ENCODE measurements around the gene CDC42SE2.
"Not testable (repeated sequence)": the region's sequence is repeated elsewhere in the genome, so short reads cannot be mapped to it uniquely, and the experiment has no call there.

The CDC42SE2 gene

GRCh38 chr5:131324303-131324702, 60.5 kb downstream of the CDC42SE2 start:
- peak; percentile 47 for DNase-seq

GRCh38 chr5:131328536-131329285, 64.9 kb downstream of the CDC42SE2 start:
- DNase-seq: no peak

- no peak for DNase-seq
Measured at GRCh38 chr5:131329286-131329560, 65.4 kb downstream of the CDC42SE2 start.

GRCh38 chr5:131330031-131330430, 66.2 kb downstream of the CDC42SE2 start:
- DNase-seq: no peak

- DNase-seq: not testable (repeated sequence)
Measured at GRCh38 chr5:131335756-131336155, 71.9 kb downstream of the CDC42SE2 start.

GRCh38 chr5:131336801-131337200, 72.9 kb downstream of the CDC42SE2 start:
- DNase-seq: not testable (repeated sequence)

- not testable (repeated sequence) for DNase-seq
Measured at GRCh38 chr5:131337240-131338050, 73.6 kb downstream of the CDC42SE2 start.

- no peak for DNase-seq
Measured at GRCh38 chr5:131338051-131338453, 74.2 kb downstream of the CDC42SE2 start.

GRCh38 chr5:131344288-131344687, 80.4 kb downstream of the CDC42SE2 start:
- DNase-seq: not testable (repeated sequence)

- DNase-seq: not testable (repeated sequence)
Measured at GRCh38 chr5:131346204-131346603, 82.4 kb downstream of the CDC42SE2 start.

- no peak for DNase-seq
Measured at GRCh38 chr5:131353991-131354390, 90.1 kb downstream of the CDC42SE2 start.

- DNase-seq: no peak
Measured at GRCh38 chr5:131355971-131356528, 92.2 kb downstream of the CDC42SE2 start.

- DNase-seq: no peak
Measured at GRCh38 chr5:131356619-131357018, 92.8 kb downstream of the CDC42SE2 start.

GRCh38 chr5:131357739-131358561, 94.1 kb downstream of the CDC42SE2 start:
- no peak for DNase-seq

GRCh38 chr5:131361677-131362315, 97.9 kb downstream of the CDC42SE2 start:
- no peak for DNase-seq

- no peak for DNase-seq
Measured at GRCh38 chr5:131363811-131364506, 100.1 kb downstream of the CDC42SE2 start.

- DNase-seq: no peak
Measured at GRCh38 chr5:131364507-131365050, 100.7 kb downstream of the CDC42SE2 start.

GRCh38 chr5:131366428-131366827, 102.6 kb downstream of the CDC42SE2 start:
- no peak for DNase-seq

GRCh38 chr5:131367219-131367860, 103.5 kb downstream of the CDC42SE2 start:
- DNase-seq: no peak

GRCh38 chr5:131368866-131369265, 105.0 kb downstream of the CDC42SE2 start:
- DNase-seq: no peak

GRCh38 chr5:131369558-131369957, 105.7 kb downstream of the CDC42SE2 start:
- DNase-seq: no peak

All from right forelimb (tissue), 1 donor.